Left ventricle myocardium superior (tissue), 1 donor: ENCODE measurements around the gene NPIPB9. TPM values are rescaled to one million over a fixed set of nuclear protein-coding genes. Genes with fewer than 3 reads are reported as not detected.
"Not testable (repeated sequence)": the region's sequence is repeated elsewhere in the genome, so short reads cannot be mapped to it uniquely, and the experiment has no call there.

Source experiments
- ATAC-seq: fragments of 200-7000 bp; cut with Tn5 transposase; one replicate; pipeline ENCODE4 v1.9.1; 2020; ENCODE audit warnings: mild to moderate bottlenecking, moderate library complexity
- DNase-seq: peaks from one replicate; pipeline ENCODE4 v3.0.0-alpha.2; 2020
- intact Hi-C: fragments of 100-400 bp; cut with micrococcal nuclease; formaldehyde crosslinking; loops from one replicate; pipeline ENCODE4 v1.11.0; 2022
- microRNA-seq: library from miRNA; unstranded; fragments of <30 nt; microRNA quantifications from one replicate; pipeline ENCODE4 v1.2.0, GENCODE V29; 2020; ENCODE audit warnings: borderline number of aligned reads
- total RNA-seq: library from RNA; stranded (reverse); fragmentation: NEBNext Ultra II Directional; extraction: Animal tissue kit (Norgen Biotek cat#: 25700); gene quantifications from one replicate; pipeline ENCODE4 v1.2.1, GENCODE V29; 2021
- donor health status: DM: no; HTN: yes; CAD: no; lungs with severe emphysema.

NPIPB9 gene
- total RNA-seq, 1 donor from 2014 or later = 0.30 TPM

DNA sequence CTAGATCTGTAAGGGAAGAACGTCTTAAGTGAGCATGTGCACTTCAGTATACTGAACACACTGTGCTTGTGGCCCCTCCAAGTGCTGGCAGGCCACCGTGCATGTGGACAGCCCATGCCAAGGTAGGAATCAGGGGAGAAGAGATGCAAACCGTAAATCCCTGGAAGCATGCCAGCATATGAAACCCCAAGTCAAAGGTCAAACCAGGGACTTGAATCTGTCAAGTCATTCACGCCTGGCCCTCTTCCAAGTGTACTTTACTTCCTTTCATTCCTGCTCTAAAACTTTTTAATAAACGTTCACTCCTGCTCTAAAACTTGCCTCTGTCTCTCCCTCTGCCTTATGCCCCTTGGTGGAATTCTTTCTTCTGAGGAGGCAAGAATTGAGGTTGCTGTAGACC is 68.4 kb downstream of the NPIPB9 start:
- ATAC-seq = no peak
- DNase-seq = no peak
- intact Hi-C loops = no loop called here

DNA sequence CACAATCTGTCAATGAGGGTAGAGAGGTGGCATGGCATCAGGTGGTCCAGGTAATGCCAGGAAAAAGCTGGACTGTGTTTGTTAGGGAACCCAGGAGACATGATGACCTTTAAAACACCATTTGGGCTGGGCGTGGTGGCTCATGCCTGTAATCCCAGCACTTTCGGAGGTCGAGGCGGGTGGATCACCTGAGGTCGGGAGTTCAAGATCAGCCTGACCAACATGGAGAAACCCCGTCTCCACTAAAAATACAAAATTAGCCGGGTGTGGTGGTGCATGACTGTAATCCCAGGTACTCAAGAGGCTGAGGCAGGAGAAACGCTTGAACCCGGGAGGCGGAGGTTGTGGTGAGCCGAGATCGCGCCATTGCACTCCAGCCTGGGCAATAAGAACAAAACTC is 69.0 kb downstream of the NPIPB9 start:
- ATAC-seq, DNase-seq, intact Hi-C loops: not testable (repeated sequence)

DNA sequence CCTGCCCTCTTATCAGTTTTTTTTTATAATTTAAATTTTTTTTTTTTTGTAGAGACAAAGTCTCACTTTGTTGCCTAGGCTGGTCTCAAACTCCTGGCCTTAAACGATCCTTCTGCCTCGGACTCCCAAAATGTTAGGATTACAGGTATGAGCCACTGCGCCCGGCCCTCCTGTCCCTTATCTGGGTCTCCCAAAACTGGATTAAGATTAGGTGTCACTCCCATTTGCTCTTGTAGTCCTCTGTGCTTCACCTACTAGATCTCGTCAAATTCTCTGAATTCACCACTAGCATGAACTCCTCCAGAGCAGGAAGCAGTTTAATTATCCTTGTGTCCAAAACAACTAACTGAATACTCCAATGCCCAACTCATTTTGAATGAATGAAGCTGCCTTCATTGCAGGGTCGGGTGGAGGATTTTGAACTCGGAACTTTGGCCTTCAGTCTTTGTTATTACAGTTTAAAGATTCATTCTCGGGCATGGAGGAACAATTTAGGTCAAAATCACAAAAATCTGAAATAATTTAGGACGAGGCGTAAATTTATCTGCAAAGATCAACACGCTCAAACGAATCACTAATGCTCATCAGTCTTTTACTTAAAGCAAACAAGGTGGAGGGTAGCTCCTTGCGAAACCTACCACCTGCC is 70.4 kb downstream of the NPIPB9 start:
- ATAC-seq = no peak
- DNase-seq = no peak
- intact Hi-C loops = no loop called here

Small RNA genes lying within 50 kb of the gene (microRNA-seq; reads per million reads assigned to microRNA genes)
- not detected for gene MIR6862-2

Other genes starting within 250 kb of the NPIPB9 start
- gene IL27, start 245.0 kb upstream of the NPIPB9 start, total RNA-seq = not detected
- gene NUPR1, start 212.8 kb upstream of the NPIPB9 start, total RNA-seq = 37.2 TPM
- gene SGF29, start 197.9 kb upstream of the NPIPB9 start, total RNA-seq = 20.4 TPM
- 1.1 TPM for gene SULT1A2, start 154.7 kb upstream of the NPIPB9 start, total RNA-seq
- gene SULT1A1, start 141.7 kb upstream of the NPIPB9 start, total RNA-seq = 15.5 TPM
- gene NPIPB8, start 113.7 kb upstream of the NPIPB9 start, total RNA-seq = not detected
- 433 TPM for gene EIF3C, start 40.3 kb upstream of the NPIPB9 start, total RNA-seq
- gene ATXN2L, start 71.2 kb downstream of the NPIPB9 start, total RNA-seq = 55.3 TPM
- 254 TPM for gene TUFM, start 94.6 kb downstream of the NPIPB9 start, total RNA-seq
- 46.1 TPM for gene SH2B1, start 112.1 kb downstream of the NPIPB9 start, total RNA-seq
- 0.45 TPM for gene ATP2A1, start 126.7 kb downstream of the NPIPB9 start, total RNA-seq
- gene RABEP2, start 173.5 kb downstream of the NPIPB9 start, total RNA-seq = 20.5 TPM
- gene CD19, start 180.2 kb downstream of the NPIPB9 start, total RNA-seq = not detected
- 20.1 TPM for gene NFATC2IP, start 199.2 kb downstream of the NPIPB9 start, total RNA-seq
- gene SPNS1, start 223.0 kb downstream of the NPIPB9 start, total RNA-seq = 17.9 TPM
- 1.6 TPM for gene LAT, start 233.3 kb downstream of the NPIPB9 start, total RNA-seq